Adrenal gland (tissue), 12 donors: ENCODE results near the gene KASH5. TPM values are rescaled to one million over a fixed set of nuclear protein-coding genes. Genes with fewer than 3 reads are reported as not detected.

Source experiments
- DNase-seq, 7 donors: peaks; one replicate each; pipeline ENCODE4 v3.0.0-alpha.2; 2019 to 2020
- H3K27ac ChIP-seq, 5 donors: fragments of 200-600 bp; sonication (generic) in 4 of 5; 1 replicate in 3 of 5; 2 replicates in 2 of 5; pipeline versions ENCODE4 v1.5.1 to v1.8.0; 2016 to 2020; ENCODE audit warnings: mild to moderate bottlenecking in 1 of 5
- H3K27me3 ChIP-seq: fragments of 200-600 bp; 2 replicates; pipeline ENCODE4 v1.8.0; 2021
- H3K36me3 ChIP-seq, 2 donors: fragments of 200-600 bp; replicated peaks in 1 of 2; 1 replicate in 1 of 2; 2 replicates in 1 of 2; pipeline versions ENCODE4 v1.5.1 to v1.8.0; 2018 to 2022
- H3K4me1 ChIP-seq, 2 donors: fragments of 200-600 bp; replicated peaks in 1 of 2; 1 replicate in 1 of 2; 2 replicates in 1 of 2; pipeline versions ENCODE4 v1.5.1 to v1.8.0; 2018 to 2021
- H3K4me3 ChIP-seq, 4 donors: fragments of 200-600 bp; sonication (generic) in 3 of 4; one replicate each; pipeline ENCODE4 v1.5.1; 2016 to 2018
- H3K9me3 ChIP-seq, 3 donors: fragments of 200-600 bp; sonication (generic) in 1 of 3; replicated peaks in 1 of 3; 1 replicate in 2 of 3; 2 replicates in 1 of 3; pipeline versions ENCODE4 v1.5.1 to v1.8.0; 2016 to 2021
- CTCF ChIP-seq, 6 experiments: fragments of 450-650 bp in 4 of 6; fragments of 200-600 bp in 2 of 6; sonication (generic) in 1 of 6; IDR thresholded peaks; 1 replicate in 5 of 6; 2 replicates in 1 of 6; pipeline versions ENCODE4 v1.5.1 to v1.8.0; 2016 to 2021; ENCODE audit warnings: antibody characterized with exemption in 6 of 6, mild to moderate bottlenecking in 2 of 6, moderate library complexity in 1 of 6
- POLR2A ChIP-seq, 2 donors: fragments of 450-650 bp; IDR thresholded peaks; one replicate each; pipeline ENCODE4 v1.6.1; 2017; ENCODE audit warnings: antibody characterized with exemption in 2 of 2, mild to moderate bottlenecking in 2 of 2, moderate library complexity in 1 of 2
- WGBS, 4 donors: extraction: QIAGEN DNeasy Blood & Tissue Kit in 2 of 4; methylation state at CpG; one replicate each; pipeline versions ENCODE4 v1.1.5 to v1.1.7; 2013 to 2017; 5-methylcytosine and 5-hydroxymethylcytosine counted together
- intact Hi-C, 2 donors: fragments of 100-400 bp; cut with DNase I; formaldehyde crosslinking; loops; one replicate each; pipeline versions ENCODE4 v1.14.1 to v1.15.0; 2022 to 2023
- polyA plus RNA-seq, 3 donors: library from polyadenylated mRNA; stranded (reverse); fragments of 200-250 nt in 2 of 3; fragments of 350-450 nt in 1 of 3; fragmentation: Illumina TruSeq in 1 of 3; extraction: RNeasy Lipid Tissue Mini Kit (QIAGEN cat#74804) in 1 of 3; gene quantifications; one replicate each; pipeline ENCODE4 v1.2.3, GENCODE V29; 2013 to 2014
- total RNA-seq, 9 donors: library from RNA; depleted of rRNA in 4 of 9; stranded (reverse); fragments of >200 nt in 4 of 9; fragments of 120-200 nt in 1 of 9; fragmentation: NEBNext Ultra II Directional in 1 of 9; extraction: Animal tissue kit (Norgen Biotek cat#: 25700) in 1 of 9; gene quantifications; one replicate each; pipeline versions ENCODE4 v1.1.0 to v1.2.4, GENCODE V29; 2013 to 2023
- donor health status: healthy with polysubstance abuse.
- donor health status: Bipolar disorder and iron deficiency.
- donor health status: DM: yes; HTN: yes; CAD: no.
- donor health status: DM: no; HTN: no; CAD: no.
- donor health status: DM: no; HTN: no; CAD: no.
- donor health status: DM: yes; HTN: yes; CAD: no.

The KASH5 gene
- total and polyA plus RNA-seq, 12 donors = 0.74 to 0.97 TPM; not detected in 10

- Histone ChIP-seq H3K4me1 (no peaks in the 10 kb centered on the region), H3K27ac (no peak overlapping the region), H3K9me3 (no peaks in the 10 kb centered on the region), H3K36me3 (peaks cover 0 to 50% of the 10 kb centered on the region in 2 donors), H3K27me3 (no peaks in the 10 kb centered on the region), H3K4me3 (no peak overlapping the region)
- WGBS, 4 donors = 85 to 92% (median 89%) methylated on average over 12 of the region's 12 CpGs
- no peak for TF ChIP-seq POLR2A (IDR thresholded peaks at IDR 0.05)
- TF ChIP-seq CTCF (IDR thresholded peaks at IDR 0.05) = no peak
- intact Hi-C loops = no loop called here
- DNase-seq = no peak
Observed at GRCh38 chr19:49348305-49349189, 39.5 kb upstream of the KASH5 start.

GRCh38 chr19:49349567-49349966, 38.5 kb upstream of the KASH5 start:
- 85 to 99% (median 89%) methylated on average over 2 of the region's 2 CpGs for WGBS, 4 donors
- H3K27ac ChIP-seq = no peak overlapping the region
- H3K36me3 ChIP-seq = peaks cover 0 to 47% of the 10 kb centered on the region in 2 donors
- intact Hi-C loops = no loop called here
- no peaks in the 10 kb centered on the region for H3K9me3 ChIP-seq
- no peak for DNase-seq
- H3K4me1 ChIP-seq = no peaks in the 10 kb centered on the region
- TF ChIP-seq POLR2A (IDR thresholded peaks at IDR 0.05) (no peak), CTCF (IDR thresholded peaks at IDR 0.05) (no peak)
- H3K27me3 ChIP-seq = no peaks in the 10 kb centered on the region
- no peak overlapping the region for H3K4me3 ChIP-seq

- Histone ChIP-seq H3K4me3 (no peak overlapping the region), H3K9me3 (no peaks in the 10 kb centered on the region), H3K36me3 (peaks cover 0 to 16% of the 10 kb centered on the region in 2 donors), H3K27ac (peak overlapping the region in 3 of 5 donors; percentile 15 to 61 (median 60)), H3K27me3 (no peaks in the 10 kb centered on the region), H3K4me1 (peaks cover 4 to 5% of the 10 kb centered on the region in 2 donors)
- 38 to 62% (median 56%) methylated on average over 12 of the region's 12 CpGs for WGBS, 4 donors
- TF ChIP-seq CTCF (IDR thresholded peaks at IDR 0.05) = no peak
- TF ChIP-seq POLR2A (IDR thresholded peaks at IDR 0.05) = no peak
- intact Hi-C loops = no loop called here
- peak in 4 of 7 donors; percentile 39 to 67 (median 44) for DNase-seq
Observed at GRCh38 chr19:49355909-49356353, 32.1 kb upstream of the KASH5 start.

- Histone ChIP-seq H3K27me3 (no peaks in the 10 kb centered on the region), H3K36me3 (peaks cover 0 to 16% of the 10 kb centered on the region in 2 donors), H3K4me3 (no peak overlapping the region), H3K4me1 (peaks cover 4 to 5% of the 10 kb centered on the region in 2 donors), H3K9me3 (no peaks in the 10 kb centered on the region), H3K27ac (peak overlapping the region in 3 of 5 donors; percentile 15 to 83 (median 60))
- no peak for DNase-seq
- intact Hi-C loops = no loop called here
- WGBS, 4 donors = 56 to 62% (median 57%) methylated on average over 6 to 7 of the region's 7 CpGs
- no peak for TF ChIP-seq POLR2A (IDR thresholded peaks at IDR 0.05)
- TF ChIP-seq CTCF (IDR thresholded peaks at IDR 0.05) = no peak
Observed at GRCh38 chr19:49356382-49356781, 31.7 kb upstream of the KASH5 start.
